Gastrocnemius medialis (tissue), 4 donors: Measurements from ENCODE around the gene RBM28.

Experiments used
- POLR2A ChIP-seq, 2 donors: fragments of 450-650 bp; IDR thresholded peaks; one replicate each; pipeline ENCODE4 v1.6.1; 2017; ENCODE audit warnings: antibody characterized with exemption in 2 of 2, mild to moderate bottlenecking in 2 of 2, moderate library complexity in 2 of 2
- TF ChIP-seq, protein P1 (sequence below), 5 experiments: fragments of 450-650 bp in 3 of 5; fragments of 200-600 bp in 2 of 5; sonication (generic) in 2 of 5; IDR thresholded peaks in 4 of 5; conservative IDR thresholded peaks in 1 of 5; 1 replicate in 4 of 5; 2 replicates in 1 of 5; pipeline ENCODE4 v1.5.1; 2016 to 2019; ENCODE audit warnings: antibody characterized with exemption in 5 of 5, mild to moderate bottlenecking in 3 of 5, moderate library complexity in 3 of 5

DNA sequence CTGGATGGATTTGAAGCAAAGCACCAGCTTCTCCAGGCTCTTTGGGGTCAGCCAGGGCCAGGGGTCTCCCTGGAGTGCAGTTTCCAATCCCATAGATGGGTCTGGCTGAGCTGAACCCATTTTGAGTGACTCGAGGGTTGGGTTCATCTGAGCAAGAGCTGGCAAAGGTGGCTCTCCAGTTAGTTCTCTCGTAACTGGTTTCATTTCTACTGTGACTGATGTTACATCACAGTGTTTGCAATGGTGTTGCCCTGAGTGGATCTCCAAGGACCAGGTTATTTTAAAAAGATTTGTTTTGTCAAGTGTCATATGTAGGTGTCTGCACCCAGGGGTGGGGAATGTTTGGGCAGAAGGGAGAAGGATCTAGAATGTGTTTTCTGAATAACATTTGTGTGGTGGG, 88.4 kb downstream of the RBM28 start:
- TF ChIP-seq, protein P1, sequence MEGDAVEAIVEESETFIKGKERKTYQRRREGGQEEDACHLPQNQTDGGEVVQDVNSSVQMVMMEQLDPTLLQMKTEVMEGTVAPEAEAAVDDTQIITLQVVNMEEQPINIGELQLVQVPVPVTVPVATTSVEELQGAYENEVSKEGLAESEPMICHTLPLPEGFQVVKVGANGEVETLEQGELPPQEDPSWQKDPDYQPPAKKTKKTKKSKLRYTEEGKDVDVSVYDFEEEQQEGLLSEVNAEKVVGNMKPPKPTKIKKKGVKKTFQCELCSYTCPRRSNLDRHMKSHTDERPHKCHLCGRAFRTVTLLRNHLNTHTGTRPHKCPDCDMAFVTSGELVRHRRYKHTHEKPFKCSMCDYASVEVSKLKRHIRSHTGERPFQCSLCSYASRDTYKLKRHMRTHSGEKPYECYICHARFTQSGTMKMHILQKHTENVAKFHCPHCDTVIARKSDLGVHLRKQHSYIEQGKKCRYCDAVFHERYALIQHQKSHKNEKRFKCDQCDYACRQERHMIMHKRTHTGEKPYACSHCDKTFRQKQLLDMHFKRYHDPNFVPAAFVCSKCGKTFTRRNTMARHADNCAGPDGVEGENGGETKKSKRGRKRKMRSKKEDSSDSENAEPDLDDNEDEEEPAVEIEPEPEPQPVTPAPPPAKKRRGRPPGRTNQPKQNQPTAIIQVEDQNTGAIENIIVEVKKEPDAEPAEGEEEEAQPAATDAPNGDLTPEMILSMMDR (IDR thresholded peaks at IDR 0.05 in 4 of 5, conservative IDR thresholded peaks at IDR 0.05 in 1 of 5) = no peak
- TF ChIP-seq POLR2A (IDR thresholded peaks at IDR 0.05) = no peak
